GM12878 (cell line): ENCODE results near the gene KCNJ10. TPM values are rescaled to one million over a fixed set of nuclear protein-coding genes. Genes with fewer than 3 reads are reported as not detected.

Experiments
- ATAC-seq: fragments of 200-7000 bp; cut with Tn5 transposase; 3 replicates; pipeline ENCODE4 v1.9.1; 2020; ENCODE audit warnings: mild to moderate bottlenecking, moderate library complexity
- BruUV-seq: library from RNA; stranded (reverse); fragments of 400-500 nt; replicated peaks from 2 replicates; lab custom pipeline; 2021; lab: Mats Ljungman, UMichigan
- CTCF ChIA-PET: fragments of 300-600 bp; sonication (Branson Sonifier 250); formaldehyde crosslinking; extraction: SDS; loops from one replicate; lab custom pipeline; 2021; ENCODE audit warnings: inconsistent platforms; lab: Yijun Ruan, JAX
- POLR2A ChIA-PET: fragments of 350-600 bp; formaldehyde crosslinking; extraction: SDS; loops from one replicate; lab custom pipeline; 2021; ENCODE audit warnings: inconsistent platforms; lab: Charles Lee
- RAD21 ChIA-PET: fragments of 300-600 bp; sonication (Branson Sonifier 250); formaldehyde crosslinking; loops from one replicate; lab custom pipeline; 2023; ENCODE audit warnings: antibody characterized with exemption; ENCODE audit not compliant: unreplicated experiment; lab: Charles Lee
- SMC1A ChIA-PET: fragments of 300-600 bp; sonication (Branson Sonifier 250); formaldehyde crosslinking; loops from one replicate; lab custom pipeline; 2023; ENCODE audit not compliant: unreplicated experiment, uncharacterized antibody; lab: Charles Lee
- DNase-seq: peaks from one replicate; pipeline ENCODE4 v3.0.0-alpha.2; 2011; ENCODE audit warnings: low read depth, low spot score
- FAIRE-seq: peaks from 3 replicates; lab custom pipeline; 2011; peaks lifted over from hg19 to GRCh38; lab: Jason Lieb, UNC
- H2AFZ ChIP-seq: 2 replicates; pipeline ENCODE4 v1.6.0; 2011; ENCODE audit warnings: low read depth, low read length, control low read depth; ENCODE audit not compliant: control insufficient read depth
- H3K27ac ChIP-seq: 2 replicates; pipeline ENCODE4 v1.5.1; 2011; ENCODE audit warnings: control low read depth; ENCODE audit not compliant: control insufficient read depth, insufficient read depth
- H3K27me3 ChIP-seq, 2 experiments: replicated peaks in 1 of 2; 2 replicates each; pipeline versions ENCODE4 v1.6.0 to v1.6.1; 2011; ENCODE audit warnings: low read length in 1 of 2; ENCODE audit not compliant: control insufficient read depth in 2 of 2, insufficient read depth in 2 of 2
- H3K36me3 ChIP-seq, 2 experiments: 2 replicates each; pipeline ENCODE4 v1.5.1; 2011; ENCODE audit warnings: low read length in 1 of 2; ENCODE audit not compliant: control insufficient read depth in 2 of 2, insufficient read depth in 2 of 2
- H3K4me1 ChIP-seq: 2 replicates; pipeline ENCODE4 v1.6.1; 2011; ENCODE audit warnings: mild to moderate bottlenecking, low read length, moderate library complexity, mixed read lengths; ENCODE audit not compliant: control insufficient read depth, insufficient read depth
- H3K4me2 ChIP-seq: 2 replicates; pipeline ENCODE4 v1.6.0; 2011; ENCODE audit warnings: control low read depth; ENCODE audit not compliant: control insufficient read depth, insufficient read depth
- H3K4me3 ChIP-seq: fragments of 200-600 bp; sonication (generic); 2 replicates; pipeline ENCODE4 v1.5.1; 2016
- H3K79me2 ChIP-seq: 2 replicates; pipeline ENCODE4 v1.6.0; 2011; ENCODE audit warnings: low read length; ENCODE audit not compliant: control insufficient read depth, insufficient read depth
- H3K9ac ChIP-seq: 2 replicates; pipeline ENCODE4 v1.8.0; 2011; ENCODE audit warnings: low read length, control low read depth, mixed read lengths; ENCODE audit not compliant: control insufficient read depth, insufficient read depth
- H3K9me3 ChIP-seq: replicated peaks from 3 replicates; pipeline ENCODE4 v1.5.1; 2011; ENCODE audit warnings: mild to moderate bottlenecking, low read length; ENCODE audit not compliant: control insufficient read depth, insufficient read depth
- H4K20me1 ChIP-seq: 2 replicates; pipeline ENCODE4 v1.6.0; 2011; ENCODE audit not compliant: control insufficient read depth, insufficient read depth
- SMC3 ChIP-seq: IDR thresholded peaks from 2 replicates; pipeline ENCODE4 v1.6.1; 2011; ENCODE audit warnings: low read length, improper control_type of control experiment, borderline replicate concordance
- WGBS: methylation state at CpG from one replicate; pipeline ENCODE4 v1.1.6; 2016; ENCODE audit warnings: low lambda C conversion rate; ENCODE audit not compliant: insufficient replicate concordance, insufficient coverage; ENCODE audit errors: missing lambda C conversion rate; 5-methylcytosine and 5-hydroxymethylcytosine counted together
- in situ Hi-C: fragments of 300-500 bp; cut with MboI; formaldehyde crosslinking; loops from 9 replicates; pipeline ENCODE4 v1.14.3; 2018; ENCODE audit warnings: mixed read lengths
- intact Hi-C: fragments of 100-400 bp; cut with micrococcal nuclease; formaldehyde crosslinking; loops from one replicate; pipeline ENCODE4 v1.14.2; 2022; ENCODE audit not compliant: unreplicated experiment
- polyA plus RNA-seq, 11 experiments: library from polyadenylated mRNA; depleted of rRNA in 4 of 11; unstranded in 6 of 11; stranded (reverse) in 5 of 11; fragments of >200 nt; fragmentation: Nextera tagmentation in 4 of 11; fragmentation: Illumina TruSeq in 1 of 11; extraction: Ambion mirVana in 4 of 11; extraction: Trizol in 1 of 11; gene quantifications; 1 replicate in 1 of 11; 2 replicates in 10 of 11; pipeline versions ENCODE4 v1.2.1 to v1.2.3, GENCODE V29; 2011 to 2016; ENCODE audit warnings: inconsistent platforms in 2 of 11, missing spikeins in 2 of 11, low read depth in 1 of 11
- total RNA-seq, 4 experiments: library from RNA; depleted of rRNA in 3 of 4; stranded (reverse); fragments of >200 nt in 3 of 4; fragmentation: Illumina TruSeq in 1 of 4; extraction: Trizol in 1 of 4; gene quantifications; 2 replicates each; pipeline versions ENCODE4 v1.2.1 to v1.2.3, GENCODE V29; 2013 to 2021
- TF ChIP-seq, protein P1 (sequence below): IDR thresholded peaks from 2 replicates; pipeline ENCODE4 v1.6.1; 2012; ENCODE audit warnings: mild to moderate bottlenecking, low read depth, low read length
- TF ChIP-seq, protein P2 (sequence below): fragments of 450-650 bp; IDR thresholded peaks from 2 replicates; pipeline ENCODE4 v1.6.1; 2014; ENCODE audit warnings: mild to moderate bottlenecking

KCNJ10 gene
- total and polyA plus RNA-seq, 10 of the 15 experiments (the other 5 are each of a cell fraction or from before 2014, with no cell fraction given), result 0.01 to 0.29 (median 0.09) TPM; not detected in 2

DNA sequence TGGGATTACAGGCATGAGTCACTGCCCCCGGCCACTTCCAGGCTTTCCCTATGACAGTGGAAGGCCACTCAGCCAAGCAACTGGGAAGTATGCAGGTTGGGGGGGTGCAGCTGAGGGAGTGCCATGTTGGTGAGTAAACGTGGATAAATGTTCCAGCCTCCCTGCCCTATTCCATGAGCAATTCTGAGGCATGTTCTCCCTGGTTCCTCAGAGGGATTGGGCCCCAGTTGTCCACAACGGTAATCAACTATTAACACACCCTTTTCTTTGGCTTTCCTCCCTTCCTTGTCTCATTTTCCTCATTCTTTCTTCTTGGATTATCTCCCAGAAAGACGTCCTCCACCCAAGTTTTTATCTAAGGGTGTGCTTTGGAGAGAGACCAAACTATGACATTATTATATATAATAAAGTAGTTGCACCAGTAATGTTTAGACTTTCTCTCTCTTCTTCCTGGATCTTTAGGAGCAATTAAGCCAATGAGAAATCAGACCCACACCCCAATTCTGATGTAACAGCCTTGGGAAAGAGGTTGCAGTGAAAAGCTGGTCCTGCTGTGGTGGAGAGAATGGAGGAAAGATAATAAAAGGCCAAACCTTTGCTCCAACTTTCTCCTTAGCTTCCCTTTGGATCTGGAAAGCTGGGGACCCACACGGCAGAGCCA, 109.1 kb downstream of the KCNJ10 start:
- TF ChIP-seq SMC3, result no peak
- TF ChIP-seq, protein P1, sequence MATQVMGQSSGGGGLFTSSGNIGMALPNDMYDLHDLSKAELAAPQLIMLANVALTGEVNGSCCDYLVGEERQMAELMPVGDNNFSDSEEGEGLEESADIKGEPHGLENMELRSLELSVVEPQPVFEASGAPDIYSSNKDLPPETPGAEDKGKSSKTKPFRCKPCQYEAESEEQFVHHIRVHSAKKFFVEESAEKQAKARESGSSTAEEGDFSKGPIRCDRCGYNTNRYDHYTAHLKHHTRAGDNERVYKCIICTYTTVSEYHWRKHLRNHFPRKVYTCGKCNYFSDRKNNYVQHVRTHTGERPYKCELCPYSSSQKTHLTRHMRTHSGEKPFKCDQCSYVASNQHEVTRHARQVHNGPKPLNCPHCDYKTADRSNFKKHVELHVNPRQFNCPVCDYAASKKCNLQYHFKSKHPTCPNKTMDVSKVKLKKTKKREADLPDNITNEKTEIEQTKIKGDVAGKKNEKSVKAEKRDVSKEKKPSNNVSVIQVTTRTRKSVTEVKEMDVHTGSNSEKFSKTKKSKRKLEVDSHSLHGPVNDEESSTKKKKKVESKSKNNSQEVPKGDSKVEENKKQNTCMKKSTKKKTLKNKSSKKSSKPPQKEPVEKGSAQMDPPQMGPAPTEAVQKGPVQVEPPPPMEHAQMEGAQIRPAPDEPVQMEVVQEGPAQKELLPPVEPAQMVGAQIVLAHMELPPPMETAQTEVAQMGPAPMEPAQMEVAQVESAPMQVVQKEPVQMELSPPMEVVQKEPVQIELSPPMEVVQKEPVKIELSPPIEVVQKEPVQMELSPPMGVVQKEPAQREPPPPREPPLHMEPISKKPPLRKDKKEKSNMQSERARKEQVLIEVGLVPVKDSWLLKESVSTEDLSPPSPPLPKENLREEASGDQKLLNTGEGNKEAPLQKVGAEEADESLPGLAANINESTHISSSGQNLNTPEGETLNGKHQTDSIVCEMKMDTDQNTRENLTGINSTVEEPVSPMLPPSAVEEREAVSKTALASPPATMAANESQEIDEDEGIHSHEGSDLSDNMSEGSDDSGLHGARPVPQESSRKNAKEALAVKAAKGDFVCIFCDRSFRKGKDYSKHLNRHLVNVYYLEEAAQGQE, result no peak
- TF ChIP-seq, protein P2, sequence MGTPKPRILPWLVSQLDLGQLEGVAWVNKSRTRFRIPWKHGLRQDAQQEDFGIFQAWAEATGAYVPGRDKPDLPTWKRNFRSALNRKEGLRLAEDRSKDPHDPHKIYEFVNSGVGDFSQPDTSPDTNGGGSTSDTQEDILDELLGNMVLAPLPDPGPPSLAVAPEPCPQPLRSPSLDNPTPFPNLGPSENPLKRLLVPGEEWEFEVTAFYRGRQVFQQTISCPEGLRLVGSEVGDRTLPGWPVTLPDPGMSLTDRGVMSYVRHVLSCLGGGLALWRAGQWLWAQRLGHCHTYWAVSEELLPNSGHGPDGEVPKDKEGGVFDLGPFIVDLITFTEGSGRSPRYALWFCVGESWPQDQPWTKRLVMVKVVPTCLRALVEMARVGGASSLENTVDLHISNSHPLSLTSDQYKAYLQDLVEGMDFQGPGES, result no peak
- Histone ChIP-seq H2AFZ (no peak overlapping the region), H3K9me3 (no peaks in the 10 kb centered on the region), H3K4me3 (no peak overlapping the region), H3K36me3 (no peaks in the 10 kb centered on the region), H3K4me1 (peaks cover 13% of the 10 kb centered on the region), H4K20me1 (no peaks in the 10 kb centered on the region), H3K27ac (no peak overlapping the region), H3K27me3 (peaks cover 4% of the 10 kb centered on the region in 2 experiments; a peak in 3 of 4 replicates), H3K4me2 (no peak overlapping the region), H3K79me2 (no peaks in the 10 kb centered on the region), H3K9ac (no peak overlapping the region)
- ATAC-seq, result no peak
- CTCF ChIA-PET, result interaction anchor here (0.7 kb wide), 1 partner anchor 425 kb away, joined by 3 read pairs; the partner anchor contains the start of gene OR10J5
- BruUV-seq, result no TSS peak
- 33% methylated on average over 5 of the region's 5 CpGs for WGBS
- in situ Hi-C loops, result no loop called here
- POLR2A ChIA-PET, result no interaction called here
- DNase-seq, result no peak
- intact Hi-C loops, result no loop called here
- RAD21 ChIA-PET, result no interaction called here
- no peak for FAIRE-seq
- SMC1A ChIA-PET, result no interaction called here
